Measurements from ENCODE around the gene PTPRJ. TPM values are rescaled to one million over a fixed set of nuclear protein-coding genes. Genes with fewer than 3 reads are reported as not detected.
"Not testable (repeated sequence)": the region's sequence is repeated elsewhere in the genome, so short reads cannot be mapped to it uniquely, and the experiment has no call there.

The PTPRJ gene
- total and polyA plus RNA-seq, 2 experiments from 2014 or later: 9.3 to 16.4 TPM

DNA sequence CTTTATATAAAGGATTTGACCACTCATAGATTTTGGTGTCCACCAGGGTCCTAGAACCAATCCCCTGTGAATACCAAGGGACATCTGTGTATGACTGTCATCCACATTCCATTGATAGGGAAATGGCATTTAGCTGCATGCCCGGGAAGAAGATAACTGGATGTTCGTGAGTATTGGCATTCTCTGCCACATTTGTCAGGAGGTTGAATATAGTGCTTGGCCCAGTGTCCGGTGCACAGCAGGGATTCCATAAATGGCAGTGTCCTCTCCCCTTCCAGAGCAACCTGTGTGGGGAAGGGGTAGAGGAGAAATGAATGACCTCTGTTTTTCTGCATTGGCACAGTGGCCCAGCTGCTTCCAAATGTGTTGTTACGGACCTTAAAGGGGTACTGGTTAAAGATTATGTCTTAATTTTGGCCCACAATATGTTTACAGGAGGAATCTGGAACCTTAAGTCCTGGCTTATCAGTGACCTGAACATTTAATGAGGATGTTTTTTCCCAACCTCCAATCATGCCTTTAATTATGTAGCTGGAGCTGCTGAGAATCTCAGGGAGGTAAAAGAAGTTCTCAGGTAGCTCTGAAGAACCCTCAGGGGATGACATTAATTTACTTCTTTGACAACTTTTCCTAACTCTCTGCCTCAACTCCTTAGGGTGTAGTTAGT, 202.6 kb downstream of the PTPRJ start:
- Histone ChIP-seq H3K36me3 (replicated peaks; ENCODE audit: insufficient read depth, low read depth) (no peaks in the 10 kb centered on the region), H3K4me3 (no peak overlapping the region), H2AFZ (no peak overlapping the region), H3K4me1 (ENCODE audit: insufficient read depth) (no peaks in the 10 kb centered on the region), H4K20me1 (ENCODE audit: insufficient read depth, poor library complexity, severe bottlenecking) (no peaks in the 10 kb centered on the region), H3K27me3 (no peaks in the 10 kb centered on the region), H3K4me2 (no peak overlapping the region), H3K9me3 (ENCODE audit: low read depth) (no peaks in the 10 kb centered on the region), H3K9me2 (replicated peaks; ENCODE audit: insufficient read depth) (no peaks in the 10 kb centered on the region), H3K27ac (no peak overlapping the region), H3K79me2 (no peaks in the 10 kb centered on the region)
- DNase-seq (ENCODE audit: low spot score): no peak
- WGBS (ENCODE audit: low lambda C conversion rate, missing lambda C conversion rate): 74% methylated on average over 4 of the region's 4 CpGs
- TF ChIP-seq EZH2phosphoT487 (IDR thresholded peaks at IDR 0.05; ENCODE audit: low read depth, severe bottlenecking, unreplicated experiment): no peak
- no peak for TF ChIP-seq EZH2 (IDR thresholded peaks at IDR 0.05; ENCODE audit: borderline replicate concordance)

DNA sequence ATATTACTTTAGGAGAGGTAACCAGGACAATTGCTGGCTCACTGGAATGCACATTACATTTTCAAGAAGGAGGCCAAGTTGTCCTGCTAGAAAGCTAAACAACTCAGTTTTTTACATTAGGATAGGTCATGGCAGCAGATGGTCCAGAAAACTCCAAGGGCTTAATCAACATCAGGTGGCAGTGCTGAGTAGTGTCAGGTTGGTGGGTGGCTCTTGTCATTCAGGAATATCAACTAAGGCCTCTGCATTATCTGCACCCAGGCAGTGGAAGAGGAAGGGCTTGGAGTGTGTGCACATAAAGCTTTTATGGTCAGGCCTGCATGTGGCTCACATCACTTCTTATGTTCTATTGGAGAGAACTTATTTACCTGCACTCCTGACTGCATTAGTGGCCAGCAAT, 204.1 kb downstream of the PTPRJ start:
- TF ChIP-seq, protein P1, sequence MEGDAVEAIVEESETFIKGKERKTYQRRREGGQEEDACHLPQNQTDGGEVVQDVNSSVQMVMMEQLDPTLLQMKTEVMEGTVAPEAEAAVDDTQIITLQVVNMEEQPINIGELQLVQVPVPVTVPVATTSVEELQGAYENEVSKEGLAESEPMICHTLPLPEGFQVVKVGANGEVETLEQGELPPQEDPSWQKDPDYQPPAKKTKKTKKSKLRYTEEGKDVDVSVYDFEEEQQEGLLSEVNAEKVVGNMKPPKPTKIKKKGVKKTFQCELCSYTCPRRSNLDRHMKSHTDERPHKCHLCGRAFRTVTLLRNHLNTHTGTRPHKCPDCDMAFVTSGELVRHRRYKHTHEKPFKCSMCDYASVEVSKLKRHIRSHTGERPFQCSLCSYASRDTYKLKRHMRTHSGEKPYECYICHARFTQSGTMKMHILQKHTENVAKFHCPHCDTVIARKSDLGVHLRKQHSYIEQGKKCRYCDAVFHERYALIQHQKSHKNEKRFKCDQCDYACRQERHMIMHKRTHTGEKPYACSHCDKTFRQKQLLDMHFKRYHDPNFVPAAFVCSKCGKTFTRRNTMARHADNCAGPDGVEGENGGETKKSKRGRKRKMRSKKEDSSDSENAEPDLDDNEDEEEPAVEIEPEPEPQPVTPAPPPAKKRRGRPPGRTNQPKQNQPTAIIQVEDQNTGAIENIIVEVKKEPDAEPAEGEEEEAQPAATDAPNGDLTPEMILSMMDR (IDR thresholded peaks at IDR 0.05; ENCODE audit: poor library complexity): no peak
- TF ChIP-seq EZH2phosphoT487 (IDR thresholded peaks at IDR 0.05; ENCODE audit: low read depth, severe bottlenecking, unreplicated experiment): no peak
- TF ChIP-seq EZH2 (IDR thresholded peaks at IDR 0.05; ENCODE audit: borderline replicate concordance): no peak
- H3K27ac ChIP-seq: no peak overlapping the region
- no peaks in the 10 kb centered on the region for H3K27me3 ChIP-seq

DNA sequence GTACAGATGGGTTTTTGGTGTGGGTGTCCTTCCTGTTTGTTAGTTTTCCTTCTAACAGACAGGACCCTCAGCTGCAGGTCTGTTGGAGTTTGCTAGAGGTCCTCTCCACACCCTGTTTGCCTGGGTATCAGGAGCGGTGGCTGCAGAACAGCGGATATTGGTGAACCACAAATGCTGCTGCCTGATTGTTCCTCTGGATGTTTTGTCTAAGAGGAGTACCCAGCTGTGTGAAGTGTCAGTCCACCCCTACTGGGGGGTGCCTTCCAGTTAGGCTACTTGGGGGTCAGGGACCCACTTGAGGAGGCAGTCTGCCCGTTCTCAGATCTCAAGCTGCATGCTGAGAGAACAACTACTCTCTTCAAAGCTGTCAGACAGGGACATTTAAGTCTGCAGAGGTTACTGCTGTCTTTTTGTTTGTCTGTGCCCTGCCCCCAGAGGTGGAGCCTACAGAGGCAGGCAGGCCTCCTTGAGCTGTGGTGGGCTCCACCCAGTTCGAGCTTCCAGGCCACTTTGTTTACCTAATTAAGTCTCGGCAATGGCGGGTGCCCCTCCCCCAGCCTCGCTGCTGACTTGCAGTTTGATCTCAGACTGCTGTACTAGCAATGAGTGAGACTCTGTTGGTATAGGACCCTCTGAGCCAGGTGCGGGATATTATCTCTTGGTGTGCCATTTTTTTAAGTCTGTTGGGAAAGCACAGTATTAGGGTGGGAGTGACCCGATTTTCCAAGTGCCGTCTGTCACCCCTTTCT, 210.7 kb downstream of the PTPRJ start:
- not testable (repeated sequence) for H3K36me3 ChIP-seq (replicated peaks; ENCODE audit: insufficient read depth, low read depth); H3K9me2 ChIP-seq (replicated peaks; ENCODE audit: insufficient read depth); H3K27me3 ChIP-seq; H4K20me1 ChIP-seq (ENCODE audit: insufficient read depth, poor library complexity, severe bottlenecking); H3K4me3 ChIP-seq; H2AFZ ChIP-seq; H3K4me1 ChIP-seq (ENCODE audit: insufficient read depth); H3K4me2 ChIP-seq; H3K27ac ChIP-seq; H3K79me2 ChIP-seq; H3K9me3 ChIP-seq (ENCODE audit: low read depth); DNase-seq (ENCODE audit: low spot score)
- 57% methylated on average over 10 of the region's 10 CpGs for WGBS (ENCODE audit: low lambda C conversion rate, missing lambda C conversion rate)

More for the DNA sequence above, 204.1 kb downstream of the PTPRJ start:
- no peak overlapping the region for H3K4me3 ChIP-seq
- no peaks in the 10 kb centered on the region for H3K9me2 ChIP-seq (replicated peaks; ENCODE audit: insufficient read depth)
- H3K4me2 ChIP-seq: no peak overlapping the region
- no peaks in the 10 kb centered on the region for H3K36me3 ChIP-seq (replicated peaks; ENCODE audit: insufficient read depth, low read depth)
- no peak for DNase-seq (ENCODE audit: low spot score)
- H3K9me3 ChIP-seq (ENCODE audit: low read depth): no peaks in the 10 kb centered on the region
- no peak overlapping the region for H2AFZ ChIP-seq
- no peaks in the 10 kb centered on the region for H3K4me1 ChIP-seq (ENCODE audit: insufficient read depth)
- H4K20me1 ChIP-seq (ENCODE audit: insufficient read depth, poor library complexity, severe bottlenecking): no peaks in the 10 kb centered on the region
- no peaks in the 10 kb centered on the region for H3K79me2 ChIP-seq

DNA sequence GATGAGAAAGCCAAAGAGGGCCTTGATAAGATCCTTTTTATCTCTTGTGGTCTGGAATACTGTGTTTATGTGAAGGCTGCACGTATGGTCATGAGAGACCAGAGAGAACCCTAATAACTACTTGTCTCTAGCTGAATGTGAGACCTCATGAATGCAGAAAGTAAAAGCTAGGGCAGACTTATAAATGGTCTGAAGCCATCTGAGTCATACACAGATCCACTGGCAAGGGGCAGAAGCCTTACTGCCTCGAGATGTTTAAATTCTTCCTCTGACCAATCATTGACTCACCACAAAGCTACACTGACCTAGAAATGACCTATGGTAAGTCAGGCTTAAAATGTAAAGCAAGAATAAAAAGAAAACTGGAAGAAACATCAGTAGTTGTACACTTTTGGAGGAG, 213.5 kb downstream of the PTPRJ start:
- no peaks in the 10 kb centered on the region for H3K36me3 ChIP-seq (replicated peaks; ENCODE audit: insufficient read depth, low read depth)
- 45% methylated on average over 2 of the region's 2 CpGs for WGBS (ENCODE audit: low lambda C conversion rate, missing lambda C conversion rate)
- no peak overlapping the region for H3K4me3 ChIP-seq
- H3K4me1 ChIP-seq (ENCODE audit: insufficient read depth): no peaks in the 10 kb centered on the region
- H2AFZ ChIP-seq: no peak overlapping the region
- DNase-seq (ENCODE audit: low spot score): no peak
- TF ChIP-seq EZH2phosphoT487 (IDR thresholded peaks at IDR 0.05; ENCODE audit: low read depth, severe bottlenecking, unreplicated experiment): no peak
- TF ChIP-seq EZH2 (IDR thresholded peaks at IDR 0.05; ENCODE audit: borderline replicate concordance): no peak
- TF ChIP-seq, protein P1 (IDR thresholded peaks at IDR 0.05; ENCODE audit: poor library complexity): no peak
- H3K9me2 ChIP-seq (replicated peaks; ENCODE audit: insufficient read depth): no peaks in the 10 kb centered on the region
- H3K27me3 ChIP-seq: no peaks in the 10 kb centered on the region
- no peaks in the 10 kb centered on the region for H3K9me3 ChIP-seq (ENCODE audit: low read depth)
- no peak overlapping the region for H3K27ac ChIP-seq
- no peaks in the 10 kb centered on the region for H3K79me2 ChIP-seq
- H4K20me1 ChIP-seq (ENCODE audit: insufficient read depth, poor library complexity, severe bottlenecking): no peaks in the 10 kb centered on the region
- no peak overlapping the region for H3K4me2 ChIP-seq

Measured in hepatocyte (in vitro differentiated cells).